SK-N-MC (cell line): ENCODE results near the gene ATXN7L1.

Experiments used
- DNase-seq: peaks from one replicate; pipeline ENCODE4 v3.0.0-alpha.2; 2011; ENCODE audit warnings: low read depth, low spot score
- H3K27ac ChIP-seq: fragments of 200-600 bp; sonication (generic); 2 replicates; pipeline ENCODE4 v1.5.1; 2016; ENCODE audit warnings: mixed run types
- H3K36me3 ChIP-seq: fragments of 200-600 bp; sonication (generic); 2 replicates; pipeline ENCODE4 v1.6.1; 2017; ENCODE audit warnings: antibody characterized with exemption, low read length, mixed read lengths; ENCODE audit not compliant: insufficient read depth
- H3K4me3 ChIP-seq: fragments of 200-600 bp; sonication (generic); 2 replicates; pipeline ENCODE4 v1.5.1; 2016
- H3K9ac ChIP-seq: fragments of 200-600 bp; sonication (generic); 2 replicates; pipeline ENCODE4 v1.8.0; 2017; ENCODE audit warnings: mixed run types, mixed read lengths; ENCODE audit not compliant: insufficient read length
- H3K9me3 ChIP-seq: fragments of 200-600 bp; sonication (generic); 2 replicates; pipeline ENCODE4 v1.6.1; 2017; ENCODE audit warnings: low read depth, mild to moderate bottlenecking, antibody characterized with exemption, low read length, moderate library complexity, mixed read lengths
- EZH2 ChIP-seq: fragments of 200-600 bp; sonication (generic); IDR thresholded peaks from one replicate; pipeline ENCODE4 v1.6.1; 2017; ENCODE audit warnings: antibody characterized with exemption
- FOXP2 ChIP-seq: optimal IDR thresholded peaks from 2 replicates; pipeline ENCODE3; 2011; ENCODE audit warnings: mild to moderate bottlenecking, moderate library complexity; ENCODE audit not compliant: insufficient read depth; ENCODE audit errors: extremely low read length, control extremely low read depth
- POLR2AphosphoS5 ChIP-seq: IDR thresholded peaks from 2 replicates; pipeline ENCODE4 v1.6.1; 2012; ENCODE audit warnings: mild to moderate bottlenecking, low read depth, low read length, borderline replicate concordance

ATXN7L1 gene

DNA sequence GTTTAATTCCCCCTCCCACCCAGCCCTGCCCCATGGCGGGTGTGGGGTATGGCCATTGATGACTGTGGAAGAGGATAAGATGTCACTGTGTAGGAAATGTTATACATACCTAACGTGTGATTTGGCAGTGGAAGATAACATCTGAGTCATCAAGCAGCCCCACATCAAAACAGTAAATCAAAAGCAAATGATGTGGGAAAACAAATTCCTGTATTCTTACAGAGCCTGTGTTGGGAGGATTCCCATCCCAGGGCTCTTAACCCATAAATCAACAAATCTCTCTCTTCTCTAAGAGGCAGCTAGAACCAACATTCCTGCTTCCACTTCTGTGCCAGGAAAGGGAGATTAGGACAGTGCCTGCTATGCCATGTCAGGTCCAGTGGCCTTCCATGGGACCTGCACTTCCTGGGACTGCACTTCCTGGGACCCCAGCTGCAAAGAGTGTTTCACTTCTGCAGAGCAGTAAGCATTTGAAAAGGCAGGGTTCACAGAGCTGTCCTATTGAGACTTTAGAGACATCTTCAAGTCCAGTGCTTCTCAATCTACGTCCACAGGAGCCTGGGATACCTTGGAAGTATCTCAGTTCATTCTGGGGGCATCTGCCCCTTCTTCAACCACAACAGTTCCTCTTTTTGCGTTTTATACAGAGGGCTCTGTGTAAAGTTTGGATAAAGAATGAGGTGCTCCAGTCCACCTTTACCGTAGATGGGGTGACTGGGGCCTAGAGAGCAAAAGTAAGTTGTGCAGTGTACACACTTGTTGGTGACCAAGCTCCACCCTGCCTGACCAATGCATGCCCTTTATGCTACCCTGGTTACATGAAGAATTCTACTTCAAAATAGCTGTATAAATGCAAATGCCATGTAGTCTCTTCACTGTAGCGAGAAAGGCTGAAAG, 45.7 kb downstream of the ATXN7L1 start:
- TF ChIP-seq POLR2AphosphoS5 (no peak), EZH2 (no peak), FOXP2 (no peak)
- DNase-seq = no peak

GRCh38 chr7:105829681-105830322, 46.6 kb downstream of the ATXN7L1 start:
- no peaks in the 10 kb centered on the region for H3K36me3 ChIP-seq
- H3K9ac ChIP-seq = no peak overlapping the region
- H3K4me3 ChIP-seq = no peak overlapping the region
- DNase-seq = no peak
- H3K9me3 ChIP-seq = no peaks in the 10 kb centered on the region
- TF ChIP-seq FOXP2 (no peak), POLR2AphosphoS5 (no peak), EZH2 (no peak)
- no peak overlapping the region for H3K27ac ChIP-seq

More for the DNA sequence above, 45.7 kb downstream of the ATXN7L1 start:
- H3K27ac ChIP-seq = no peak overlapping the region
- no peak overlapping the region for H3K4me3 ChIP-seq
- no peak overlapping the region for H3K9ac ChIP-seq
- no peaks in the 10 kb centered on the region for H3K36me3 ChIP-seq
- H3K9me3 ChIP-seq = no peaks in the 10 kb centered on the region

DNA sequence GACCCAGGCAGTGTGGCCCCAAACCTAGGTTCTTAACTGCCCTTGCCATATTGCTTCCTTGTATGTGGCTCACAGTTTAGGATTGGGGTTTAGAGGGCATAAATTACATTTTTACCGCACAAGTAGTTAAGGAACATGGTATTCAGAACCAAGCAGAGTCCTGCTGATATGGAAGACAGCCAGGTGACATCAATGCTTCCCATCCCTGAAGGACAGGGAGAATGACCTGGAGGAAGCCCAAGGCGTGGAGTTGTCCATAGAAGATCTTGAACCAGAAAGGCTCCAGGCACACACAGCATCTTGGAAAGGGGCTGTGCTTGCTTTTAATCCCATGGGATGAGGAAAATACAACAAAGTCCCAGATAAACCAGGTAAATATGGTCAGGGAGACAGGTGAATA, 48.3 kb downstream of the ATXN7L1 start:
- no peaks in the 10 kb centered on the region for H3K9me3 ChIP-seq
- H3K36me3 ChIP-seq = no peaks in the 10 kb centered on the region
- H3K27ac ChIP-seq = no peak overlapping the region
- H3K9ac ChIP-seq = no peak overlapping the region
- no peak for TF ChIP-seq POLR2AphosphoS5
- no peak for TF ChIP-seq EZH2
- no peak for TF ChIP-seq FOXP2
- DNase-seq = no peak
- H3K4me3 ChIP-seq = no peak overlapping the region

GRCh38 chr7:105827151-105827875, 49.1 kb downstream of the ATXN7L1 start:
- TF ChIP-seq POLR2AphosphoS5 (no peak), EZH2 (no peak), FOXP2 (no peak)
- Histone ChIP-seq H3K27ac (no peak overlapping the region), H3K4me3 (no peak overlapping the region), H3K9ac (no peak overlapping the region), H3K36me3 (no peaks in the 10 kb centered on the region), H3K9me3 (no peaks in the 10 kb centered on the region)
- DNase-seq = no peak

DNA sequence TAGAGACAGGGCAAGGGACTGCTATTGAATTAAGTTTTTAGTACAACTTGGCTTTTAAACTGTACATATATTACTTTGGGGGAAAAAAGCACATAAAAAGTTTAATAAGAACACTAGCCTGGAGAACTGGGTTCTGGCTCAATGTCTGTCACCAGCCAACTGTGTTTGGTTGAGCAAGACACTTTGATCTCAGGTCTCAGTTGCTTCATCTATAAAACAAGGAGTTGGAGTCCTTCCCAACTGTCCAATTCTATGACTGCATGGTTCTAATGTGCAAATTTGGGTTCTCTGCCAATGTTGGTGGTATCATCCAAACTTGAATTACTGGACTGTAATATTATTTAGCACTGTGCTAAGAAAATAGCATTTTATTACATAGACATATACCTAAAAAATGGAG, 50.3 kb downstream of the ATXN7L1 start:
- TF ChIP-seq POLR2AphosphoS5 (no peak), EZH2 (no peak), FOXP2 (no peak)
- no peaks in the 10 kb centered on the region for H3K36me3 ChIP-seq
- no peaks in the 10 kb centered on the region for H3K9me3 ChIP-seq
- H3K9ac ChIP-seq = no peak overlapping the region
- DNase-seq = no peak
- no peak overlapping the region for H3K27ac ChIP-seq
- no peak overlapping the region for H3K4me3 ChIP-seq

DNA sequence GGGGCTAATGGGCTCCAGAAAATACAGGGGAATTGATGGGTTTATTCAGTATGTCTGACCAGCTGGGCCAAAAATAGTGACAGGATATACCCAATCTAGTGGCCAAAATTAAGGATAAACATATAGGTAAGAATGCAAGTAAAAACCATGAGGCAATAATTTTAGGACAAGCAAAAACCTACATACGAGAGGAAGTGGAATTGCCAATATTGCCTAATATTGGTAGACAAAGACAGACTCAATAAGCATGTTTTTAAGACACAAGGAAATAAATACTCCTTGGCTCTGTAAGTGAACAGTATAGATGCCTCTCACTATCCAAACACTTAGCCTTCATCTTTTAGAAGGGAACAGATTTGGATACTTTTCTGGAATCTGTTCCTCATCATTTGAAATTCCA, 51.0 kb downstream of the ATXN7L1 start:
- Histone ChIP-seq H3K9ac (no peak overlapping the region), H3K27ac (no peak overlapping the region), H3K4me3 (no peak overlapping the region), H3K9me3 (no peaks in the 10 kb centered on the region), H3K36me3 (no peaks in the 10 kb centered on the region)
- no peak for DNase-seq
- no peak for TF ChIP-seq EZH2

DNA sequence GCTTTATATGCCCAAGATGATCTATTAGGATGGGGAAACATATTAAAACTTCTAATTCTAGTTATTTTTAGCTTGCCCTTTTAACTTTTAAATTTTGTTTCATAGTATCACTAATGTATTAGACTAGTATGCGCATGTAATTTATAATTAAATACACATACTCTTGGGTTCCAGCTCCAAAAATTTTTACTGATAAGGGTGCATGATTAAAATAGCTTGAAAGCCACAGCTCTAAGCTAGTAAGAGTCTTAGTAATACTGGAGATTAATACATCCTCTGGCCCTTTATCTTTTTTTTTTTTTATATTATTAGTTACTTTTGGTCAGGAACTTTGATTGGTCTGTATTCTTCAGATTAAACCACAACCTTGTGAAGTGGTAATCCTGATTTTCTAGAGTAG, 53.6 kb downstream of the ATXN7L1 start:
- Histone ChIP-seq H3K9ac (no peak overlapping the region), H3K4me3 (no peak overlapping the region), H3K27ac (no peak overlapping the region), H3K9me3 (no peaks in the 10 kb centered on the region), H3K36me3 (no peaks in the 10 kb centered on the region)
- no peak for TF ChIP-seq EZH2
- TF ChIP-seq FOXP2 = no peak
- no peak for TF ChIP-seq POLR2AphosphoS5
- no peak for DNase-seq

DNA sequence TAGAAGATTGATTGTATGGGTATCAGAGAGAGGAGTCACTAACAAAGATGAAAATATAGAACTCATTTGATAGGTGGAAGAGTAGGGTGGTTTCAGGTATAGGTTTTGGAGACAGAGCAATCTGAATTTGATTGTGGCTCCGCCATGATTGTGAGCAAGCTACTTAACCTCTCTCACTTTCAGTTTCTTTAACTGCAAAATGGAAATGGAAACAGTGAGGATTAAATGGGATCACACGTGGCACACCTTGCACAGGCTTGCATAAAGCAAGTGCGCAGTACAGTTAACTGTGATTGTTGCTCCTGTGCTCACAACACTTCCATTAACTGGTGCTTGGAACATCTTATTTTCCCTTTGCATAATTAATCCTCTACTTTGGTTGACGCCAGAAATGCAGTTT, 54.9 kb downstream of the ATXN7L1 start:
- Histone ChIP-seq H3K4me3 (no peak overlapping the region), H3K9me3 (no peaks in the 10 kb centered on the region), H3K9ac (no peak overlapping the region), H3K27ac (no peak overlapping the region), H3K36me3 (no peaks in the 10 kb centered on the region)
- DNase-seq = no peak
- no peak for TF ChIP-seq FOXP2
